Upper lobe of right lung (tissue), 1 donor: Measurements from ENCODE around the gene HES4. TPM values are rescaled to one million over a fixed set of nuclear protein-coding genes. Genes with fewer than 3 reads are reported as not detected.
A peak's percentile ranks its signal among the peaks of the same experiment; 100 is the strongest.

Experiments
- ATAC-seq: fragments of 200-7000 bp; cut with Tn5 transposase; one replicate; pipeline ENCODE4 v1.9.1; 2020; ENCODE audit warnings: mild to moderate bottlenecking, moderate library complexity
- DNase-seq: peaks from one replicate; pipeline ENCODE4 v3.0.0-alpha.2; 2020
- H3K27ac ChIP-seq: fragments of 200-600 bp; one replicate; pipeline ENCODE4 v1.8.0; 2022
- H3K27me3 ChIP-seq: fragments of 200-600 bp; one replicate; pipeline ENCODE4 v1.8.0; 2022; ENCODE audit warnings: mild to moderate bottlenecking
- H3K36me3 ChIP-seq: fragments of 200-600 bp; one replicate; pipeline ENCODE4 v1.8.0; 2022
- H3K4me1 ChIP-seq: fragments of 200-600 bp; one replicate; pipeline ENCODE4 v1.8.0; 2022
- H3K4me3 ChIP-seq: fragments of 200-600 bp; one replicate; pipeline ENCODE4 v1.8.0; 2022; ENCODE audit warnings: mild to moderate bottlenecking
- H3K9me3 ChIP-seq: fragments of 200-600 bp; one replicate; pipeline ENCODE4 v1.8.0; 2022
- intact Hi-C: fragments of 100-400 bp; cut with DNase I; formaldehyde crosslinking; loops from one replicate; pipeline ENCODE4 v1.11.0; 2022
- long read RNA-seq: library from polyadenylated mRNA; unstranded; transcript quantifications from one replicate; pipeline ENCODE4 v2.0.0, GENCODE V29; 2021
- total RNA-seq: library from RNA; stranded (reverse); fragmentation: NEBNext Ultra II Directional; extraction: Animal tissue kit (Norgen Biotek cat#: 25700); gene quantifications from one replicate; pipeline ENCODE4 v1.2.1, GENCODE V29; 2021
- TF ChIP-seq, protein P1 (sequence below): fragments of 200-600 bp; IDR thresholded peaks from one replicate; pipeline ENCODE4 v1.8.0; 2022; ENCODE audit warnings: antibody characterized with exemption
- donor health status: DM: no; HTN: yes; CAD: no; lungs with severe emphysema.

HES4 gene
- 26.8 TPM for total RNA-seq
- long read RNA-seq, transcript HES4-201 (4 exons, 899 nt), result minor isoform, 9 of 55 reads
- long read RNA-seq, transcript HES4-203 (2 exons, 1,038 nt), result major isoform, 20 of 55 reads
- long read RNA-seq, transcript HES4-202 (3 exons, 1,040 nt), result minor isoform, 19 of 55 reads
- long read RNA-seq, partial matches to known transcripts, result 1 of 55 reads
- long read RNA-seq, other reads (novel, unspliced or antisense), result 6 of 55 reads

- intact Hi-C loops, result no loop called here
- Histone ChIP-seq H3K27ac (peak within 1 kb of the TSS; percentile 95), H3K4me1 (peaks cover 9% of the 10 kb centered on the region), H3K4me3 (peak within 1 kb of the TSS; percentile 59), H3K9me3 (no peaks in the 10 kb centered on the region), H3K27me3 (peaks cover 34% of the 10 kb centered on the region), H3K36me3 (no peaks in the 10 kb centered on the region)
- DNase-seq (peak; percentile 96), ATAC-seq (peak; percentile 87)
- TF ChIP-seq, protein P1, sequence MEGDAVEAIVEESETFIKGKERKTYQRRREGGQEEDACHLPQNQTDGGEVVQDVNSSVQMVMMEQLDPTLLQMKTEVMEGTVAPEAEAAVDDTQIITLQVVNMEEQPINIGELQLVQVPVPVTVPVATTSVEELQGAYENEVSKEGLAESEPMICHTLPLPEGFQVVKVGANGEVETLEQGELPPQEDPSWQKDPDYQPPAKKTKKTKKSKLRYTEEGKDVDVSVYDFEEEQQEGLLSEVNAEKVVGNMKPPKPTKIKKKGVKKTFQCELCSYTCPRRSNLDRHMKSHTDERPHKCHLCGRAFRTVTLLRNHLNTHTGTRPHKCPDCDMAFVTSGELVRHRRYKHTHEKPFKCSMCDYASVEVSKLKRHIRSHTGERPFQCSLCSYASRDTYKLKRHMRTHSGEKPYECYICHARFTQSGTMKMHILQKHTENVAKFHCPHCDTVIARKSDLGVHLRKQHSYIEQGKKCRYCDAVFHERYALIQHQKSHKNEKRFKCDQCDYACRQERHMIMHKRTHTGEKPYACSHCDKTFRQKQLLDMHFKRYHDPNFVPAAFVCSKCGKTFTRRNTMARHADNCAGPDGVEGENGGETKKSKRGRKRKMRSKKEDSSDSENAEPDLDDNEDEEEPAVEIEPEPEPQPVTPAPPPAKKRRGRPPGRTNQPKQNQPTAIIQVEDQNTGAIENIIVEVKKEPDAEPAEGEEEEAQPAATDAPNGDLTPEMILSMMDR, result no peak
These were observed at the start of gene HES4 for GRCh38 chr1:999725-1000356. Gene HES4 (minus strand): TSS chr1:1000097. CDS start chr1:999973, 124 bp downstream.

DNA sequence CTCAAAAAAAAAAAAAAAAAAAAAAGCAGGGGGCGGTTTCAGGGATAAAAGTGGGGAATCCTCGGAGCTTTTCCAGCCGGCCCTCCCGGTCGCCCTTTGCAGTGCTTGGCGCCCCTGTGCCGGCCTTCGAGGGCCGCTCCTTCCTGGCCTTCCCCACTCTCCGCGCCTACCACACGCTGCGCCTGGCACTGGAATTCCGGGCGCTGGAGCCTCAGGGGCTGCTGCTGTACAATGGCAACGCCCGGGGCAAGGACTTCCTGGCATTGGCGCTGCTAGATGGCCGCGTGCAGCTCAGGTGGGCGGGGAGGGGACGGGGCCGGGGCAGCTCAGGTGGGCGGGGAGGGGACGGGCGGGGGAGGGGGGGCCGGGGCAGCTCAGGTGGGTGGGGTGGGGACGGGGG is 48.9 kb upstream of the HES4 start:
- Histone ChIP-seq H3K36me3 (peaks cover 17% of the 10 kb centered on the region), H3K9me3 (no peaks in the 10 kb centered on the region), H3K4me1 (no peaks in the 10 kb centered on the region), H3K4me3 (no peak overlapping the region), H3K27me3 (no peaks in the 10 kb centered on the region), H3K27ac (no peak overlapping the region)
- DNase-seq, result no peak
- ATAC-seq, result no peak
- TF ChIP-seq, protein P1, result no peak
- intact Hi-C loops, result no loop called here

- DNase-seq (no peak), ATAC-seq (no peak)
- Histone ChIP-seq H3K27me3 (no peaks in the 10 kb centered on the region), H3K4me1 (no peaks in the 10 kb centered on the region), H3K9me3 (no peaks in the 10 kb centered on the region), H3K27ac (no peak overlapping the region), H3K36me3 (peaks cover 17% of the 10 kb centered on the region), H3K4me3 (no peak overlapping the region)
- intact Hi-C loops, result no loop called here
- TF ChIP-seq, protein P1, result no peak
These were observed 48.1 kb upstream of the HES4 start for GRCh38 chr1:1047963-1048362.

DNA sequence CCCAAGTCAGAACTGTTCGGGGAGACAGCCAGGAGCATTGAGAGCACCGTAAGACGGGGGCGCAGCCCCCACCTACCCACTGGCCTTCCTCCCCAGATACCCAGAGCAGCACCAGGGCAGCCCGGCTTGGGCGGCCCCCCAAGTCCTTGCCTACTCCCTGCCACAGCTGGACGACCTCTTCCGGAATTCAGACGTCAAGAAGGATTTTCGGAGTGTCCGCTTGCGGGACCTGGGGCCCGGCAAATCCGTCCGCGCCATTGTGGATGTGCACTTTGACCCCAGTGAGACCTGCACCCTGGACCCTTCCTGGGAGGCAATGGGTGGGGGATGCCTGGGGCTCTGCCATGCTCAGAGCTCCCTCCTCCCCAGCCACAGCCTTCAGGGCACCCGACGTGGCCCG is 47.5 kb upstream of the HES4 start:
- no peak for ATAC-seq
- Histone ChIP-seq H3K4me1 (no peaks in the 10 kb centered on the region), H3K27me3 (no peaks in the 10 kb centered on the region), H3K9me3 (no peaks in the 10 kb centered on the region), H3K36me3 (peaks cover 17% of the 10 kb centered on the region), H3K27ac (no peak overlapping the region), H3K4me3 (no peak overlapping the region)
- TF ChIP-seq, protein P1, result no peak
- intact Hi-C loops, result no loop called here
- no peak for DNase-seq

- ATAC-seq (no peak), DNase-seq (no peak)
- H3K9me3 ChIP-seq, result no peaks in the 10 kb centered on the region
- no peaks in the 10 kb centered on the region for H3K4me1 ChIP-seq
- H3K27ac ChIP-seq, result no peak overlapping the region
- H3K27me3 ChIP-seq, result no peaks in the 10 kb centered on the region
- no peak overlapping the region for H3K4me3 ChIP-seq
- intact Hi-C loops, result no loop called here
- peaks cover 13% of the 10 kb centered on the region for H3K36me3 ChIP-seq
- TF ChIP-seq, protein P1, result no peak
These were observed 46.9 kb upstream of the HES4 start for GRCh38 chr1:1046767-1047166.
